Measurements from ENCODE around the gene TNFRSF13B.
"Not testable (repeated sequence)": the region's sequence is repeated elsewhere in the genome, so short reads cannot be mapped to it uniquely, and the experiment has no call there.

TNFRSF13B gene

GRCh38 chr17:16997514-16998429, 25.9 kb upstream of the TNFRSF13B start:
- ChIA-PET POLR2A (no interaction called here), CTCF (no interaction called here)
- no peaks in the 10 kb centered on the region for H3K27me3 ChIP-seq (replicated peaks in 2 of 5; ENCODE audit: control insufficient read depth in 4 of 5, insufficient read depth in 5 of 5, low read length in 4 of 5)
- no peak overlapping the region for H3K4me3 ChIP-seq (ENCODE audit: control insufficient read depth in 1 of 7, extremely low read depth in 1 of 7, insufficient read depth in 4 of 7, low read depth in 2 of 7, low read length in 6 of 7)
- H3K9me3 ChIP-seq (ENCODE audit: control extremely low read depth in 1 of 5, control insufficient read depth in 4 of 5, insufficient read depth in 2 of 5, low read depth in 1 of 5, low read length in 4 of 5), result no peaks in the 10 kb centered on the region
- H3K27ac ChIP-seq (ENCODE audit: insufficient read depth in 1 of 2, low read depth in 1 of 2, low read length in 2 of 2, poor library complexity in 1 of 2, severe bottlenecking in 2 of 2), result no peak overlapping the region
- peak in 2 of 3 donors; percentile 73 to 77 for DNase-seq
- peaks cover 0 to 2% (median 0%) of the 10 kb centered on the region in 4 experiments for H3K4me1 ChIP-seq (ENCODE audit: control extremely low read depth in 1 of 4, control insufficient read depth in 4 of 4, insufficient read depth in 4 of 4, low read length in 3 of 4)
- no peaks in the 10 kb centered on the region for H3K36me3 ChIP-seq (ENCODE audit: control insufficient read depth in 4 of 4, insufficient read depth in 4 of 4, low read length in 3 of 4)
- WGBS (ENCODE audit: insufficient coverage), result 71% methylated on average over 13 of the region's 14 CpGs

- DNase-seq; H3K4me3 ChIP-seq (ENCODE audit: control insufficient read depth in 1 of 7, extremely low read depth in 1 of 7, insufficient read depth in 4 of 7, low read depth in 2 of 7, low read length in 6 of 7); H3K27me3 ChIP-seq (replicated peaks in 2 of 5; ENCODE audit: control insufficient read depth in 4 of 5, insufficient read depth in 5 of 5, low read length in 4 of 5); H3K4me1 ChIP-seq (ENCODE audit: control extremely low read depth in 1 of 4, control insufficient read depth in 4 of 4, insufficient read depth in 4 of 4, low read length in 3 of 4); H3K27ac ChIP-seq (ENCODE audit: insufficient read depth in 1 of 2, low read depth in 1 of 2, low read length in 2 of 2, poor library complexity in 1 of 2, severe bottlenecking in 2 of 2); CTCF ChIA-PET; POLR2A ChIA-PET; H3K9me3 ChIP-seq (ENCODE audit: control extremely low read depth in 1 of 5, control insufficient read depth in 4 of 5, insufficient read depth in 2 of 5, low read depth in 1 of 5, low read length in 4 of 5); H3K36me3 ChIP-seq (ENCODE audit: control insufficient read depth in 4 of 4, insufficient read depth in 4 of 4, low read length in 3 of 4): not testable (repeated sequence)
- 100% methylated on average over 4 of the region's 11 CpGs for WGBS (ENCODE audit: insufficient coverage)
Observed at GRCh38 chr17:16996726-16997125, 24.8 kb upstream of the TNFRSF13B start.

- Histone ChIP-seq H3K4me1 (ENCODE audit: control extremely low read depth in 1 of 4, control insufficient read depth in 4 of 4, insufficient read depth in 4 of 4, low read length in 3 of 4) (peaks cover 0 to 2% (median 0%) of the 10 kb centered on the region in 4 experiments), H3K9me3 (ENCODE audit: control extremely low read depth in 1 of 5, control insufficient read depth in 4 of 5, insufficient read depth in 2 of 5, low read depth in 1 of 5, low read length in 4 of 5) (no peaks in the 10 kb centered on the region), H3K27ac (ENCODE audit: insufficient read depth in 1 of 2, low read depth in 1 of 2, low read length in 2 of 2, poor library complexity in 1 of 2, severe bottlenecking in 2 of 2) (no peak overlapping the region), H3K36me3 (ENCODE audit: control insufficient read depth in 4 of 4, insufficient read depth in 4 of 4, low read length in 3 of 4) (no peaks in the 10 kb centered on the region), H3K4me3 (ENCODE audit: control insufficient read depth in 1 of 7, extremely low read depth in 1 of 7, insufficient read depth in 4 of 7, low read depth in 2 of 7, low read length in 6 of 7) (no peak overlapping the region), H3K27me3 (replicated peaks in 2 of 5; ENCODE audit: control insufficient read depth in 4 of 5, insufficient read depth in 5 of 5, low read length in 4 of 5) (no peaks in the 10 kb centered on the region)
- ChIA-PET CTCF (no interaction called here), POLR2A (no interaction called here)
- DNase-seq, result no peak
- 98% methylated on average over 4 of the region's 7 CpGs for WGBS (ENCODE audit: insufficient coverage)
Observed at GRCh38 chr17:16995930-16996329, 24.0 kb upstream of the TNFRSF13B start.

- Histone ChIP-seq H3K27ac (ENCODE audit: insufficient read depth in 1 of 2, low read depth in 1 of 2, low read length in 2 of 2, poor library complexity in 1 of 2, severe bottlenecking in 2 of 2) (no peak overlapping the region), H3K4me3 (ENCODE audit: control insufficient read depth in 1 of 7, extremely low read depth in 1 of 7, insufficient read depth in 4 of 7, low read depth in 2 of 7, low read length in 6 of 7) (no peak overlapping the region), H3K9me3 (ENCODE audit: control extremely low read depth in 1 of 5, control insufficient read depth in 4 of 5, insufficient read depth in 2 of 5, low read depth in 1 of 5, low read length in 4 of 5) (no peaks in the 10 kb centered on the region), H3K27me3 (replicated peaks in 2 of 5; ENCODE audit: control insufficient read depth in 4 of 5, insufficient read depth in 5 of 5, low read length in 4 of 5) (no peaks in the 10 kb centered on the region), H3K4me1 (ENCODE audit: control extremely low read depth in 1 of 4, control insufficient read depth in 4 of 4, insufficient read depth in 4 of 4, low read length in 3 of 4) (peaks cover 2 to 10% (median 7%) of the 10 kb centered on the region in 4 experiments), H3K36me3 (ENCODE audit: control insufficient read depth in 4 of 4, insufficient read depth in 4 of 4, low read length in 3 of 4) (no peaks in the 10 kb centered on the region)
- CTCF ChIA-PET, result no interaction called here
- DNase-seq, result no peak
- WGBS (ENCODE audit: insufficient coverage), result 93% methylated on average over 2 of the region's 2 CpGs
- POLR2A ChIA-PET, result no interaction called here
Observed at GRCh38 chr17:16994631-16995030, 22.7 kb upstream of the TNFRSF13B start.

- H3K27ac ChIP-seq (ENCODE audit: insufficient read depth in 1 of 2, low read depth in 1 of 2, low read length in 2 of 2, poor library complexity in 1 of 2, severe bottlenecking in 2 of 2), result no peak overlapping the region
- H3K36me3 ChIP-seq (ENCODE audit: control insufficient read depth in 4 of 4, insufficient read depth in 4 of 4, low read length in 3 of 4), result no peaks in the 10 kb centered on the region
- H3K9me3 ChIP-seq (ENCODE audit: control extremely low read depth in 1 of 5, control insufficient read depth in 4 of 5, insufficient read depth in 2 of 5, low read depth in 1 of 5, low read length in 4 of 5), result no peaks in the 10 kb centered on the region
- DNase-seq, result peak; percentile 66 to 82 (median 80)
- POLR2A ChIA-PET, result no interaction called here
- peaks cover 6 to 35% (median 29%) of the 10 kb centered on the region in 4 experiments for H3K4me1 ChIP-seq (ENCODE audit: control extremely low read depth in 1 of 4, control insufficient read depth in 4 of 4, insufficient read depth in 4 of 4, low read length in 3 of 4)
- CTCF ChIA-PET, result interaction anchor here (1.0 to 2.1 kb wide), 5 partner anchors 9 to 158 kb away, joined by 3 to 8 read pairs (median 3); no protein-coding TSS in a partner anchor
- WGBS (ENCODE audit: insufficient coverage), result 24% methylated on average over 15 of the region's 16 CpGs
- no peak overlapping the region for H3K4me3 ChIP-seq (ENCODE audit: control insufficient read depth in 1 of 7, extremely low read depth in 1 of 7, insufficient read depth in 4 of 7, low read depth in 2 of 7, low read length in 6 of 7)
- H3K27me3 ChIP-seq (replicated peaks in 2 of 5; ENCODE audit: control insufficient read depth in 4 of 5, insufficient read depth in 5 of 5, low read length in 4 of 5), result no peaks in the 10 kb centered on the region
Observed at GRCh38 chr17:16991349-16992009, 19.6 kb upstream of the TNFRSF13B start.

GRCh38 chr17:16989953-16990860, 18.3 kb upstream of the TNFRSF13B start:
- Histone ChIP-seq H3K27ac (ENCODE audit: insufficient read depth in 1 of 2, low read depth in 1 of 2, low read length in 2 of 2, poor library complexity in 1 of 2, severe bottlenecking in 2 of 2) (no peak overlapping the region), H3K27me3 (replicated peaks in 2 of 5; ENCODE audit: control insufficient read depth in 4 of 5, insufficient read depth in 5 of 5, low read length in 4 of 5) (no peaks in the 10 kb centered on the region), H3K4me1 (ENCODE audit: control extremely low read depth in 1 of 4, control insufficient read depth in 4 of 4, insufficient read depth in 4 of 4, low read length in 3 of 4) (peaks cover 6 to 35% (median 29%) of the 10 kb centered on the region in 4 experiments), H3K4me3 (ENCODE audit: control insufficient read depth in 1 of 7, extremely low read depth in 1 of 7, insufficient read depth in 4 of 7, low read depth in 2 of 7, low read length in 6 of 7) (no peak overlapping the region), H3K9me3 (ENCODE audit: control extremely low read depth in 1 of 5, control insufficient read depth in 4 of 5, insufficient read depth in 2 of 5, low read depth in 1 of 5, low read length in 4 of 5) (no peaks in the 10 kb centered on the region), H3K36me3 (ENCODE audit: control insufficient read depth in 4 of 4, insufficient read depth in 4 of 4, low read length in 3 of 4) (no peaks in the 10 kb centered on the region)
- 92% methylated on average over 8 of the region's 11 CpGs for WGBS (ENCODE audit: insufficient coverage)
- no peak for DNase-seq
- ChIA-PET CTCF (interaction anchor here (0.9 to 1.3 kb wide), 2 partner anchors 11 to 453 kb away, joined by 3 to 4 read pairs; no protein-coding TSS in a partner anchor), POLR2A (no interaction called here)

Data from common myeloid progenitor, CD34-positive (primary cell).